Inflammatory macrophage treated with lipopolysaccharide for 1 hour (primary cell): ENCODE data around the gene PPP6R3.

Source experiments
- DNase-seq, 2 donors: peaks; one replicate each; pipeline ENCODE4 v3.0.0-alpha.2; 2020 to 2022

The PPP6R3 gene

GRCh38 chr11:68654978-68655377 is 194.4 kb downstream of the PPP6R3 start:
- no peak for DNase-seq

- DNase-seq = no peak
Measured at GRCh38 chr11:68655406-68655805, 194.9 kb downstream of the PPP6R3 start.

- DNase-seq = no peak
Measured at GRCh38 chr11:68655806-68656205, 195.3 kb downstream of the PPP6R3 start.

GRCh38 chr11:68657021-68657780 is 196.6 kb downstream of the PPP6R3 start:
- DNase-seq = no peak

- no peak for DNase-seq
Measured at GRCh38 chr11:68658097-68658496, 197.5 kb downstream of the PPP6R3 start.

- no peak for DNase-seq
Measured at GRCh38 chr11:68658661-68659060, 198.1 kb downstream of the PPP6R3 start.

GRCh38 chr11:68659158-68659921 is 198.8 kb downstream of the PPP6R3 start:
- no peak for DNase-seq

- DNase-seq = no peak
Measured at GRCh38 chr11:68660066-68660810, 199.7 kb downstream of the PPP6R3 start.

- no peak for DNase-seq
Measured at GRCh38 chr11:68661014-68661413, 200.5 kb downstream of the PPP6R3 start.

GRCh38 chr11:68661697-68662603 is 201.4 kb downstream of the PPP6R3 start:
- no peak for DNase-seq

GRCh38 chr11:68663482-68664010 is 203.0 kb downstream of the PPP6R3 start:
- no peak for DNase-seq

- DNase-seq = no peak
Measured at GRCh38 chr11:68664141-68664540, 203.6 kb downstream of the PPP6R3 start.

GRCh38 chr11:68664906-68665305 is 204.4 kb downstream of the PPP6R3 start:
- no peak for DNase-seq
